ENCODE results near the gene CDH23.

The CDH23 gene

GRCh38 chr10:71442859-71443570, 46.3 kb downstream of the CDH23 start:
- no peak for DNase-seq

- DNase-seq = no peak
Measured at GRCh38 chr10:71443676-71444075, 47.0 kb downstream of the CDH23 start.

DNA sequence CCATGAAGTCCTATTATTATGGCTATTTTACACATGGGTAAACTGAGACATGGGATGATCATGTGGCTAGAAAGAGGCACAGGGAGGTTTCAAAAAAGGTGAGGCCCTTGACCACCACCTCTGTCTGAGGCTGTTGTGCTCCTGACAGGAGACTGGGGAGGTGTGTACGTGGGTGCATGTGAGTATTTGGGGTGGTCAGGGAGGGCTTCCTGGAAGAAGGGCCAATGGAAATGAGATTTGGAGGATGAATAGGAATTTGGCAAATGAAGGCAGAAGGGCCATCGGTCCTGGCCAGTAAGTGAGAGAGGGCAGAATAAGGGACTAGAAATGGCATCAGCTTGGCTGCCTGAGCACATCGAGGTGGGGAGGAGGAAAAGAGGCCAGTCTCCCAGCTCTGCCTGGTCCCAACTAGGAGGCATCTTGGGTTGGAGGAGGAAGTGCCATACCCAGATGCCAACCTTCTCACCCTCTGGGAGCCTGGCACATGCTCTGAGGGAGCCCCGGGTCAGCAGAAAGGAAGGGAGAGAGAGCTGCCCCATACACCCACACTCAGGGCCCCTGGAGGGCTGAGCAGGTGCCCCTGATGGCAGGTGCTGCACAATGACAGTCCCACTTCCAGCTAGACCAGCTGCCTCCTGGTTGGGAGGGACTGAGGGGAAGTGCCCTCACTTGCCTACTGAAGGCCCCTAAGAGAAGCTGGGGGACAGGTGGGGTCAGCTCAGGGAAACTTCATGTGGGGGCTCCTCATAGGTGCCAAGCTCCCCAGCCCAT, 47.7 kb downstream of the CDH23 start:
- no peak for DNase-seq

DNA sequence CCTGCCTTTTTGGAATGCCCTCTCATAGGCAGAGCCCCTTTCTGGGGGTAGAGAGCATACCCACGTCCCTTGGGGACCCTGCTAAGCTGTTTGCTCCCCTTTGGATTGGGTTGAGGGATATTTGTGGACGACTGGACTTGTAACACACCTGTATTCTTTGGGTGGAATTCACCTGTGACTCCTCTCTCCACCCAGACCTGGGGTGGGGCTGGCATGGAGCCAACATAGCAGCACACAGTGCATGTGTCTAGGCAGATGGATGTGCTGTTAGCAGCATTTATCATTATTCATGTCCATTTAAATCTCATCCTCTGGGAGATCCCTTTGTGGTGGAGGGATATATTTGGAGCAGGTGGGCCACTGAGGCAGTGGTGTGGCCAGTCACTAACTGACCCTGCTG, 51.0 kb downstream of the CDH23 start:
- no peak for DNase-seq

DNA sequence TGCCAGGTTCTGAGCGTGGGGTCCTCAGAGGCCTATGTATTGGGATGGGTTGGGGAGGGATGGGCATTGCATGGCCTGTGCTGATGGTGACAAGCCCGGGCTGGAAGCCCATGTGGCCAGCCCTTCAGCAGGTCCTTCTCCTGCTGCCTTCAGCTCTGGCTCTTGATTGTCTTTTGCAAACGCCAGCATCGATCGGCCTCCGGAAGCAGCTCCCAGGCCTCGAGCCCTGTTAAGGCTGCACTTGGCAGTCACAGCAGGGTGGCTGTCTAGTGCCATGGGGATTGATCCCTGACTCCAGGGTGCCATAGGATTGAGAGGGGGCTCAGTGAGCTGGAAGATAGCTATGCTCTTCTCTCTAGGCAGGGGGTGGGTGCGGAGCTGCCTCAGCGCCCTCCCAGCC, 51.4 kb downstream of the CDH23 start:
- no peak for DNase-seq

DNA sequence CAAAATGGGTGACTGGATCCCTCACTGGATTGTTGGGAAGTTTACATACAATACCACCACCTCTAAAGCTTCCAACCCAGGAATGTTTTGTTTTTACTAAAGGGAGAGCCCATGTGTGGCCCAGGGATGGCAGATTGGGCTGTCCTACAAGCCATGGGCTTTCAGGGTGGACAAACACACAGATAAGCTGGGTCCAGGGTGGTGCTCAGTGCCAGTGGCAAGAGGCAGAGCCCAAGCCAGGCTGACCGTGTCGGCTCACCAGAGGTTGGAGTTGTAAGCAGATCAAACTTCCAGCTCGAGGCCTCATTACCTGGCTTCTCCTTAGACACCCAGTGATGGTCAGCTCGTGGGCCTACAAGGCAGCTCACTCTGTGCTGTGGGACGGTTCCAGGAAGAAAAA, 52.3 kb downstream of the CDH23 start:
- DNase-seq = no peak

GRCh38 chr10:71451754-71452153, 55.0 kb downstream of the CDH23 start:
- DNase-seq = no peak

GRCh38 chr10:71453186-71453585, 56.5 kb downstream of the CDH23 start:
- no peak for DNase-seq

- no peak for DNase-seq
Measured at GRCh38 chr10:71454347-71454746, 57.6 kb downstream of the CDH23 start.

DNA sequence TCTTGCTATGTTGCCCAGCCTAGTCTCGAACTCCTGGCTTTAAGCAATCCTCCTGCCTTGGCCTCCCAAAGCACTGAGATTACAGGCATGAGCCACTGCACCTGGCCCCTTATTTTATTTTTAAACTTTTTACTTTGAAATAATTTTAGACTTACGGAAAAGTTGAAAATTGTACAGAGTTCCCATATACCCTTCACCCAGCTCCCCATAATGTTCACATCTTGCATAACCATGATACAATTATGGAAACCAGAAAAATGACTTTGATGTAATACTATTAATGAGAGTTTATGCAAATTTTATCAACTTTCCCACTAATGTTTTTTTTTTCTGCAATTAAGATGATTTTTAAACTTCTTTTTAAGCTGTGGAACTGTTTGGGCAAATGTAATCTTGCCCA, 58.3 kb downstream of the CDH23 start:
- DNase-seq = no peak

GRCh38 chr10:71456631-71457030, 59.9 kb downstream of the CDH23 start:
- DNase-seq = no peak

- no peak for DNase-seq
Measured at GRCh38 chr10:71457908-71458307, 61.2 kb downstream of the CDH23 start.

DNA sequence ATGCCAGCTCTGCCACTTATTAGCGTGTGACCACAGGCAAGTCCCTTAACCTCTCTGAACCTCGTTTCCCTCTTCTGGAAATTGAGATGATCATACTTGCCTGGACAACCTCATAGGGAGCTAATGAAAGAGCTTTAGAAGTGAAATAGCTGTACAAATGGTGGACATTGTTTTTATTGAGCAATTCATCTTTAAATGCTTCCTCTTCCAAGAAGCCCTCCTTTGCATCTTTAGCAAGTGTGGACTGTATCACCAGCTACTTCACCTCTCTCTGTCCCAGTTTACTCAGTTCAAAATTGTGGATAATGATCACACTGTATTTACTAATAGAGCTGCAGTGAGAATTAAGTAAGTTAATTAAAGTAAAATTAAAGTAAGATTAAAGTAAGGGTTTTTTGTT, 61.7 kb downstream of the CDH23 start:
- DNase-seq = no peak

- no peak for DNase-seq
Measured at GRCh38 chr10:71459513-71459912, 62.8 kb downstream of the CDH23 start.

DNA sequence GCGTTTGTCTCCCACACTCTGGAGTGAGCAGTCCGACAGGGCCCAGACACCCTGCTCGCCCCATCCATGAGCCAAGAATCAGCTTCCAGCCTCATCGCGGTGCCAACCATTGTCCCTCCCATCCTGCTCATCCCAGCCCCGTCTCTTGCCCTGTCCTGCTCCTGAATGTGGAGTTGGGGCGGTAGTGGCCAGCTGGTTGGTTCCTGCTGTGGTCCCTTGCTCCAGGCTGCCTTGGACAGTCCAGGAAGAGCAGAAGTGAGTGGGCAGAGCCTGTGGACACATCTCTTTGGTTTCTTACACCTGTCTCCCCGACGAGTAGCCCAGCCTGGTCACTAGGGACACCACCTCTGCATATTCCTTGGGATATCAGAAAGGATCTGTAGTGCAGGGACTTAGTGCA, 63.9 kb downstream of the CDH23 start:
- DNase-seq = no peak

GRCh38 chr10:71461457-71461856, 64.7 kb downstream of the CDH23 start:
- no peak for DNase-seq

GRCh38 chr10:71462062-71462935, 65.6 kb downstream of the CDH23 start:
- DNase-seq = no peak

GRCh38 chr10:71463111-71463510, 66.4 kb downstream of the CDH23 start:
- DNase-seq = no peak

DNA sequence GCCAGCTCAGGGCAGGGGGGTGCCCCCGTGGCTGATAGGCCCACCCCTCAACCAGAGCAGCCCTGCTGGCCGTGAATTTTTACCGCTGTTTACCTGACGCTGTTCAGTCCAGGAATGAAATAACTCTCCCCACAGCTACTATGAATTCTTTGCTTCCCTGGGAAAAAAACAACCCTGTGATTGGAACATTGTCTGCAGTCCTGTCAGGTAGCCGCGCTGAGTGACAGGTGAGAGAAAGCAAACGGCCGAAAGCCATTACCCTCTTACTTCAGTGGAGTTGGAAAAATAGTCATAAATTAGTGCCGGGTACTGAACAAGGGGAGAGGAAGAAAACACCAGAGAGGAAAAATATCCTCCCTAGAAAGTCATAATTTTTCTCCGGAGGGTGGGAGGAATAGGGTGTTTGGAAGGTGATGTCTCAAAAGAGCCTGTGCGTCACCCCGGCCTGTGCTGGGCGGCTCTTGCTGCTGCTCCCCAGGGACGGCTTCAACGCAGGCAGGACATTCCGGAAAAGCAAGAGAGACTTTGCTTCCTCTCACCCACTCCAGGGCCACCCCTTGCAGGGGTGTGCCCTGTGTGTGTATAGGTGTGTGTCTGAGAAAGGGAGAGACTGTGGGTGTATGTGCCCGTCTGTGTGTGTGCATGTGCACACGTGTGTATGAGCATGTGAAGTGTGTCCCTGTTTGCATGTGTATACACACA, 69.0 kb downstream of the CDH23 start:
- no peak for DNase-seq

DNA sequence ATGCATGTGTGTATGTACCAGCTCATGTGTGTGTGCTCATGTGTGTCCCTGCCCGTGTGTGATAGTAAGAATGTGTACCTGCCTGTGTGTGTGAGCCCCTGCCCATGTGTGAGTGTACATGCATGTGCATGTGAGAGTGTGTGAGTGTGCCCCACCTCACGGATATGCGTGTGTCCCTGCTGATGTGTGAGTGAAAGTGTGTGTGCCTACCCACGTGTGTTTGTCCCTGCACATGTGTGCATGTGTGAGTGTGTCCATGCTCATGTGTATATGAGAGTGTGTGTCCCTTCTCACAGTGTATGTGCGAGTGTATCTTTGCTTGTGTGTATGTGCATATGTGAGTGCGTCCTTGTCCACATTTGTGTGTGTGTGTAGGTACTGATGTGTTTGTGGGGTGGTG, 69.6 kb downstream of the CDH23 start:
- no peak for DNase-seq

DNA sequence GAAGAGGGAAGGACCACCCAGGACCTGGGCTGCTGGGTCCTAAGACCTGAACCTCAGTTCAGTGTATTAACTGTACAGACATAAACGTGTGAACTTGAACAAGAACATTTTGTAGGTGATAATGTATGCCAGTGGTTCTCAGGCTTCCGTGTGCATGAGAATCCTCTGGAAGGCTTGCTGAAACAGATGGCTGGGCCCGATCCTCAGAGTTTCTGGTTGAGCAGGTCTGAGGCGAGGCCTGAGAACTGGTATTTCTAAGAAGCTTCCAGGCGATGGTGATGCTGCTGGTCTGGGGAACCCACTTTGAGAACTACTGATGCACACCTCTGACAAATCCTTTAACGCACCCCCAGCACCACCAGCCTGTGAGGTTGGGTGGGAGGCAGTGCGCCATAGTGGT, 70.4 kb downstream of the CDH23 start:
- DNase-seq = no peak

- no peak for DNase-seq
Measured at GRCh38 chr10:71467569-71468362, 71.0 kb downstream of the CDH23 start.
